Activated CD8-positive, alpha-beta memory T cell treated with anti-CD3 and anti-CD28 coated beads for 24 hours (primary cell): ENCODE measurements around the gene ZNF286A.
"Not testable (repeated sequence)": the region's sequence is repeated elsewhere in the genome, so short reads cannot be mapped to it uniquely, and the experiment has no call there.

Experiments
- DNase-seq: peaks from one replicate; pipeline ENCODE4 v3.0.0-alpha.2; 2020

The ZNF286A gene

GRCh38 chr17:15699413-15699924 lies at the start of gene ZNF286A:
ZNF286A (plus strand) TSS chr17:15699752; CDS start chr17:15700330, 578 bp downstream.
- peak; percentile 94 for DNase-seq

- no peak for DNase-seq
These were observed 49.6 kb upstream of the ZNF286A start for GRCh38 chr17:15649861-15650421.

GRCh38 chr17:15650741-15651582 lies 48.6 kb upstream of the ZNF286A start:
- DNase-seq: no peak

GRCh38 chr17:15651583-15652110 lies 47.9 kb upstream of the ZNF286A start:
- DNase-seq: no peak

GRCh38 chr17:15652960-15653359 lies 46.6 kb upstream of the ZNF286A start:
- DNase-seq: no peak

- not testable (repeated sequence) for DNase-seq
These were observed 45.2 kb upstream of the ZNF286A start for GRCh38 chr17:15654401-15654800.

- DNase-seq: no peak
These were observed 44.5 kb upstream of the ZNF286A start for GRCh38 chr17:15654886-15655561.

- no peak for DNase-seq
These were observed 41.7 kb upstream of the ZNF286A start for GRCh38 chr17:15657868-15658267.

GRCh38 chr17:15658296-15658695 lies 41.3 kb upstream of the ZNF286A start:
- no peak for DNase-seq

- no peak for DNase-seq
These were observed 40.3 kb upstream of the ZNF286A start for GRCh38 chr17:15659236-15659635.

- DNase-seq: no peak
These were observed 39.9 kb upstream of the ZNF286A start for GRCh38 chr17:15659663-15660062.

GRCh38 chr17:15660077-15660476 lies 39.5 kb upstream of the ZNF286A start:
- DNase-seq: no peak

- no peak for DNase-seq
These were observed 36.9 kb upstream of the ZNF286A start for GRCh38 chr17:15662681-15663080.

GRCh38 chr17:15663176-15663575 lies 36.4 kb upstream of the ZNF286A start:
- DNase-seq: no peak

- no peak for DNase-seq
These were observed 35.9 kb upstream of the ZNF286A start for GRCh38 chr17:15663691-15664090.

GRCh38 chr17:15669526-15669925 lies 30.0 kb upstream of the ZNF286A start:
- DNase-seq: not testable (repeated sequence)

GRCh38 chr17:15674640-15675039 lies 24.9 kb upstream of the ZNF286A start:
- not testable (repeated sequence) for DNase-seq

- not testable (repeated sequence) for DNase-seq
These were observed 23.6 kb upstream of the ZNF286A start for GRCh38 chr17:15675991-15676390.

- DNase-seq: not testable (repeated sequence)
These were observed 16.4 kb upstream of the ZNF286A start for GRCh38 chr17:15683135-15683534.

GRCh38 chr17:15683824-15684478 lies 15.6 kb upstream of the ZNF286A start, which contains the start of gene TRIM16:
TRIM16 (minus strand) TSS chr17:15684311; CDS start chr17:15651609, 32,702 bp downstream.
- peak; percentile 91 for DNase-seq

- DNase-seq: not testable (repeated sequence)
These were observed 12.1 kb upstream of the ZNF286A start for GRCh38 chr17:15687494-15687893.

GRCh38 chr17:15698967-15699366 lies 585 bp upstream of the ZNF286A start:
- DNase-seq: not testable (repeated sequence)

- not testable (repeated sequence) for DNase-seq
These were observed 385 bp downstream of the ZNF286A start for GRCh38 chr17:15699937-15700336.
